ENCODE data around the gene IQGAP2.
A peak's percentile ranks its signal among the peaks of the same experiment; 100 is the strongest.
"Not testable (repeated sequence)": the region's sequence is repeated elsewhere in the genome, so short reads cannot be mapped to it uniquely, and the experiment has no call there.

IQGAP2 gene

GRCh38 chr5:76542887-76543690 lies 140.0 kb downstream of the IQGAP2 start:
- DNase-seq (ENCODE audit: low read depth in 2 of 2): peak; percentile 19 to 38

- DNase-seq (ENCODE audit: low read depth in 2 of 2): peak; percentile 20 to 38
These were observed 141.3 kb downstream of the IQGAP2 start for GRCh38 chr5:76544268-76544926.

GRCh38 chr5:76545184-76545583 lies 142.1 kb downstream of the IQGAP2 start:
- no peak for DNase-seq (ENCODE audit: low read depth in 2 of 2)

- DNase-seq (ENCODE audit: low read depth in 2 of 2): peak in 1 of 2 donors; percentile 26
These were observed 143.5 kb downstream of the IQGAP2 start for GRCh38 chr5:76546497-76547102.

GRCh38 chr5:76547242-76547890 lies 144.3 kb downstream of the IQGAP2 start:
- DNase-seq (ENCODE audit: low read depth in 2 of 2): peak; percentile 16 to 26

- DNase-seq (ENCODE audit: low read depth in 2 of 2): no peak
These were observed 144.9 kb downstream of the IQGAP2 start for GRCh38 chr5:76547891-76548524.

GRCh38 chr5:76548525-76549229 lies 145.6 kb downstream of the IQGAP2 start:
- no peak for DNase-seq (ENCODE audit: low read depth in 2 of 2)

- DNase-seq (ENCODE audit: low read depth in 2 of 2): not testable (repeated sequence)
These were observed 147.8 kb downstream of the IQGAP2 start for GRCh38 chr5:76550881-76551280.

GRCh38 chr5:76552546-76552945 lies 149.5 kb downstream of the IQGAP2 start:
- no peak for DNase-seq (ENCODE audit: low read depth in 2 of 2)

GRCh38 chr5:76553251-76553650 lies 150.2 kb downstream of the IQGAP2 start:
- DNase-seq (ENCODE audit: low read depth in 2 of 2): no peak

GRCh38 chr5:76555114-76555513 lies 152.0 kb downstream of the IQGAP2 start:
- no peak for DNase-seq (ENCODE audit: low read depth in 2 of 2)

GRCh38 chr5:76555717-76556116 lies 152.6 kb downstream of the IQGAP2 start:
- DNase-seq (ENCODE audit: low read depth in 2 of 2): no peak

GRCh38 chr5:76556511-76557221 lies 153.6 kb downstream of the IQGAP2 start:
- no peak for DNase-seq (ENCODE audit: low read depth in 2 of 2)

GRCh38 chr5:76560952-76561891 lies 158.1 kb downstream of the IQGAP2 start:
- no peak for DNase-seq (ENCODE audit: low read depth in 2 of 2)

GRCh38 chr5:76561959-76562358 lies 158.9 kb downstream of the IQGAP2 start:
- no peak for DNase-seq (ENCODE audit: low read depth in 2 of 2)

GRCh38 chr5:76565009-76565408 lies 161.9 kb downstream of the IQGAP2 start:
- no peak for DNase-seq (ENCODE audit: low read depth in 2 of 2)

GRCh38 chr5:76570153-76570552 lies 167.1 kb downstream of the IQGAP2 start:
- DNase-seq (ENCODE audit: low read depth in 2 of 2): no peak

- no peak for DNase-seq (ENCODE audit: low read depth in 2 of 2)
These were observed 168.5 kb downstream of the IQGAP2 start for GRCh38 chr5:76571559-76571958.

- no peak for DNase-seq (ENCODE audit: low read depth in 2 of 2)
These were observed 173.4 kb downstream of the IQGAP2 start for GRCh38 chr5:76576450-76576849.
